Brain microvascular endothelial cell (primary cell): Measurements from ENCODE around the gene ABCC5.

ENCODE experiments used
- DNase-seq: peaks from one replicate; pipeline ENCODE4 v3.0.0-alpha.2; 2020
- H3K27ac ChIP-seq: fragments of 250-450 bp; sonication (Bioruptor Pico); 2 replicates; pipeline ENCODE4 v1.5.1; 2020; ENCODE audit warnings: mild to moderate bottlenecking, moderate library complexity
- H3K27me3 ChIP-seq: fragments of 250-450 bp; sonication (Bioruptor Pico); replicated peaks from 2 replicates; pipeline ENCODE4 v1.5.1; 2020; ENCODE audit warnings: mild to moderate bottlenecking
- H3K36me3 ChIP-seq: fragments of 250-450 bp; sonication (Bioruptor Pico); replicated peaks from 2 replicates; pipeline ENCODE4 v1.5.1; 2020; ENCODE audit warnings: mild to moderate bottlenecking
- H3K4me3 ChIP-seq: 2 replicates; pipeline ENCODE4 v1.5.1; 2011; ENCODE audit warnings: low read depth, mild to moderate bottlenecking, control low read depth, low read length, moderate library complexity
- in situ Hi-C: cut with HindIII; loops from 2 replicates; pipeline ENCODE4 v1.10.0; 2017; ENCODE audit warnings: low sequenced_read_pairs, low pct_ligation_motif_present
- TF ChIP-seq, protein P1 (sequence below): IDR thresholded peaks from 2 replicates; pipeline ENCODE4 v1.5.1; 2011; ENCODE audit warnings: low read depth, mild to moderate bottlenecking, moderate library complexity, low read length, control low read depth, inconsistent platforms; ENCODE audit errors: missing control alignments

ABCC5 gene

DNA sequence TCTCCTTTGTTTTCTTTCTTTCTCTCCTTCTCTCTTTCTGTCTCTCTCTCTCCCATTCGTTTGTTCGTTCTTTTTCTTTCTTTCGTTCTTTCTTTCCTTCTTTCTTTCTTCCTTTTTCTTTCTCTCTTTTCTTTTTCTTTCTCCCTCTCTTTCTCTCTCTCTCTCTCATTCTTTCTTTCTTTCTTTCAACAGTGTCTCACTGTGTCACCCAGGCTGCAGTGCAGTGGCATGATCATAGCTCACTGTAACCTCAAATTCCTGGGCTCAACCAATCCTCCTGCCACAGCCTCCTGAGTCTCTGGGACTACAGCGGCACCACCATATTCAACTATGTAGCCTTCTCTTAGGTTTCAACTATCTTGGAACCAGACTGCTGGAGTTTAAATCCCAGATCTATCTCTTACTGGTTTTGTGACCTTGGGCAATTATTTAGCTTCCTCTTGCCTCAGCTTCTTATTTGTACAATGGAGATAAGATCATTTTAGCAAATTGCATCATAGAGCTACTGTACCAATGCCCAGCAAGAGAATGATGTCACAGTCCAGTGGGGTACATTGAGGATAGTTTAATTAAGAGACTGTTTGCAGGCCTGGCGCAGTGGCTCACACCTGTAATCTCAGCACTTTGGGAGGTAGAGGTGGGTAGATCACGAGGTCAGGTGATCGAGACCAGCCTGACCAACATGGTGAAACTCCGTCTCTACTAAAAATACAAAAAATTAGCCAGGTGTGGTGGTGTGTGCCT lies 105.7 kb downstream of the ABCC5 start:
- TF ChIP-seq, protein P1, sequence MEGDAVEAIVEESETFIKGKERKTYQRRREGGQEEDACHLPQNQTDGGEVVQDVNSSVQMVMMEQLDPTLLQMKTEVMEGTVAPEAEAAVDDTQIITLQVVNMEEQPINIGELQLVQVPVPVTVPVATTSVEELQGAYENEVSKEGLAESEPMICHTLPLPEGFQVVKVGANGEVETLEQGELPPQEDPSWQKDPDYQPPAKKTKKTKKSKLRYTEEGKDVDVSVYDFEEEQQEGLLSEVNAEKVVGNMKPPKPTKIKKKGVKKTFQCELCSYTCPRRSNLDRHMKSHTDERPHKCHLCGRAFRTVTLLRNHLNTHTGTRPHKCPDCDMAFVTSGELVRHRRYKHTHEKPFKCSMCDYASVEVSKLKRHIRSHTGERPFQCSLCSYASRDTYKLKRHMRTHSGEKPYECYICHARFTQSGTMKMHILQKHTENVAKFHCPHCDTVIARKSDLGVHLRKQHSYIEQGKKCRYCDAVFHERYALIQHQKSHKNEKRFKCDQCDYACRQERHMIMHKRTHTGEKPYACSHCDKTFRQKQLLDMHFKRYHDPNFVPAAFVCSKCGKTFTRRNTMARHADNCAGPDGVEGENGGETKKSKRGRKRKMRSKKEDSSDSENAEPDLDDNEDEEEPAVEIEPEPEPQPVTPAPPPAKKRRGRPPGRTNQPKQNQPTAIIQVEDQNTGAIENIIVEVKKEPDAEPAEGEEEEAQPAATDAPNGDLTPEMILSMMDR, result no peak
- H3K27me3 ChIP-seq, result no peaks in the 10 kb centered on the region
- H3K36me3 ChIP-seq, result no peaks in the 10 kb centered on the region
- no peak overlapping the region for H3K4me3 ChIP-seq
- in situ Hi-C loops, result no loop called here
- DNase-seq, result no peak
- no peak overlapping the region for H3K27ac ChIP-seq

DNA sequence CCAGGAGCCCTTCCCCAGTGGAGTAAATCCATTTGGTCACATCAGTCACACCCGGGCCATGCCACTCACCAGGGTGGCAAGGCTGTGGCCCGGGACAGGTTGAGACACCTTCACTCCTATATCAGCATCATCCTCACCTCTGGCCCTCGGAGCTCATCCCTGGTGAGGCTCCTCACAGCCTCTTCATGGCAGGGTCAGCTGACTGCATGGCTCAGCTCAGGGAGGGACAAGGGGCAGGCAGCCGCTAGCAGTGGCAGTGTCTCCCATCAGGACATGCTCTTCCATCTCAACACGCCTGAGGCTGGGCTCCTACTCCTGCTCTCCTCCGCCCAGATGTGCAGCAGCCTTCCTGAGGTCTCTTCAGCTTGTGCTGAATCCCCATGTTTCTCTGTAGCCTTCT lies 106.6 kb downstream of the ABCC5 start:
- Histone ChIP-seq H3K36me3 (no peaks in the 10 kb centered on the region), H3K27ac (no peak overlapping the region), H3K27me3 (no peaks in the 10 kb centered on the region), H3K4me3 (no peak overlapping the region)
- in situ Hi-C loops, result no loop called here
- TF ChIP-seq, protein P1, result no peak
- no peak for DNase-seq

- Histone ChIP-seq H3K27me3 (no peaks in the 10 kb centered on the region), H3K36me3 (no peaks in the 10 kb centered on the region), H3K4me3 (no peak overlapping the region), H3K27ac (no peak overlapping the region)
- DNase-seq, result no peak
- TF ChIP-seq, protein P1, result no peak
- in situ Hi-C loops, result no loop called here
Observed at GRCh38 chr3:183909030-183909600, 108.6 kb downstream of the ABCC5 start.

- TF ChIP-seq, protein P1, result no peak
- no peak overlapping the region for H3K4me3 ChIP-seq
- H3K27ac ChIP-seq, result no peak overlapping the region
- DNase-seq, result no peak
- H3K27me3 ChIP-seq, result no peaks in the 10 kb centered on the region
- H3K36me3 ChIP-seq, result no peaks in the 10 kb centered on the region
- in situ Hi-C loops, result no loop called here
Observed at GRCh38 chr3:183907911-183908331, 109.8 kb downstream of the ABCC5 start.

- TF ChIP-seq, protein P1, result no peak
- Histone ChIP-seq H3K4me3 (no peak overlapping the region), H3K27ac (no peak overlapping the region), H3K27me3 (no peaks in the 10 kb centered on the region), H3K36me3 (no peaks in the 10 kb centered on the region)
- no peak for DNase-seq
- in situ Hi-C loops, result no loop called here
Observed at GRCh38 chr3:183907176-183907575, 110.5 kb downstream of the ABCC5 start.
